Measurements from ENCODE around the gene SALL1.

SALL1 gene

DNA sequence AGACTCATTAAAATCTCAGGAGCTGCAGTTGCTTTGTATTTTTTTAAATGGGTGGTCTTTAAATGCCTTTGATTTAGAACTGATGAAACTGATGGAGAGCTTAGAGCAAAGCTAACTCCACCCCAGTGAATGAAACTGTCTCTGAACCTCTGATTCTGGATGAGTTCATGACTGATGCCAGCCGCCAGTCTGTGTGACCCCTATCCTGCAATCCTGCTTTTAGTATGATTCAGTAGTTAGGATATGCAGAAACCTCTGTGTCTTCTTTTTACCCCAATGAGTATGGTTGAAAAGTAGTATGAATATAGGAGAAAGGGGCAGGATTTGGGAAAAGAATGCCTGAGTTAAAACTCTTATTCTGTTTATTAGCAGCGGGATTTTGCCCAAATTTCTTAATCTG, 12.3 kb upstream of the SALL1 start:
- Histone ChIP-seq H3K79me1 (replicated peaks; ENCODE audit: low read length, poor library complexity, severe bottlenecking) (no peaks in the 10 kb centered on the region), H4K8ac (ENCODE audit: low read length) (no peak overlapping the region), H4K91ac (ENCODE audit: low read length) (no peak overlapping the region), H3K4me2 (ENCODE audit: low read length, poor library complexity, severe bottlenecking) (no peak overlapping the region), H3K9ac (ENCODE audit: low read length) (no peak overlapping the region), H3K4me3 (ENCODE audit: insufficient read depth in 1 of 2, low read depth in 1 of 2, low read length in 2 of 2) (no peak overlapping the region), H3K9me3 (ENCODE audit: control insufficient read depth, low read length) (no peaks in the 10 kb centered on the region), H3K27ac (ENCODE audit: low read length, poor library complexity, severe bottlenecking) (no peak overlapping the region), H2BK120ac (ENCODE audit: low read depth, low read length) (no peak overlapping the region), H3K36me3 (ENCODE audit: control insufficient read depth in 1 of 2, insufficient read depth in 2 of 2, low read depth in 1 of 2, low read length in 2 of 2) (no peaks in the 10 kb centered on the region), H2AK5ac (ENCODE audit: low read length, severe bottlenecking) (no peak overlapping the region), H3K23ac (ENCODE audit: low read length in 2 of 2) (no peak overlapping the region), H2BK5ac (ENCODE audit: low read depth, low read length, poor library complexity, severe bottlenecking) (no peak overlapping the region), H2AFZ (ENCODE audit: low read depth, low read length) (no peak overlapping the region), H3K4me1 (ENCODE audit: control insufficient read depth, insufficient read depth, low read depth, low read length) (peaks cover 8% of the 10 kb centered on the region), H2BK12ac (ENCODE audit: low read length in 2 of 2) (no peak overlapping the region), H3K14ac (ENCODE audit: low read length in 2 of 2) (no peak overlapping the region), H3K27me3 (ENCODE audit: control insufficient read depth in 1 of 2, insufficient read depth in 1 of 2, low read length in 2 of 2) (peaks cover 4 to 8% of the 10 kb centered on the region in 2 experiments), H3K4ac (ENCODE audit: low read depth in 1 of 2, low read length in 2 of 2) (no peak overlapping the region), H3K18ac (ENCODE audit: low read depth in 1 of 2, low read length in 2 of 2) (no peak overlapping the region), H2BK15ac (ENCODE audit: low read depth, poor library complexity, severe bottlenecking) (no peak overlapping the region)
- DNase-seq: peak; percentile 38
- 69% methylated on average over 2 of the region's 2 CpGs for WGBS

DNA sequence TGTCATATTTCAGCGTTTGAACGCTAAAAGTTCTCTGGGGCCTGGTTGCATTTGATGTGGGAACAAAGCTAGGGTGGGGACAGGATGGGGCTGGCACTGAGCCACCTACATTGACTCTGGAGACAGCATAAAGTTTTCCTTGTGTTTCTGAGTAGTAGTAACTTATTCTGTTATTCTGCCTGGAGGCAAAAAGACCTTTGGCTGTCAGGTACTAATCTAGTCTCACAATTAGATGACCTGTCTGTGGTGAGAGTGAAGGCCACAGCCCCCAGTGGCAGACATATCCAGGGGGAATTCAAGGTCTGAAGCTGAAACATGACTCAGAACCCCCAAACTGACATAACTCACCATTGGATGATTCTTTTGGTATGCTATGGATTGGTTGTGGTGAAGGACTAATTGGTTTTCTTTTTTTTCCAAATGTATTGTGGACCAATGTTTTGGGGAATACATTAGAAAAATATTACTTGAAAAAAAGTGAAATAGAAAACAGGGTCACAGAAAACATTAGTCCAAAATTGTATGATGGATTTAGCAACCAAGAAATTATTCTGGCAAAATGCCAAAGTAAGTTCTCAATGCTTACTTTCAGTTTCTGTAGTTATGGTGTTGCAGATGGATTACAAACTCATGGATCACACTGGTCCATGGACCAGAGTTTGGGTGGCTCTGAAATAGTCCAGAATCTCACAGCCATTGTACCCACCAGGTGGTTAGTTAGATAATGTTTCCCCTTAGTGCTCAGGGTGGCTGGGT, 10.5 kb upstream of the SALL1 start:
- no peak overlapping the region for H3K23ac ChIP-seq (ENCODE audit: low read length in 2 of 2)
- H3K36me3 ChIP-seq (ENCODE audit: control insufficient read depth in 1 of 2, insufficient read depth in 2 of 2, low read depth in 1 of 2, low read length in 2 of 2): no peaks in the 10 kb centered on the region
- H3K14ac ChIP-seq (ENCODE audit: low read length in 2 of 2): no peak overlapping the region
- no peaks in the 10 kb centered on the region for H3K9me3 ChIP-seq (ENCODE audit: control insufficient read depth, low read length)
- no peak overlapping the region for H3K9ac ChIP-seq (ENCODE audit: low read length)
- H3K27me3 ChIP-seq (ENCODE audit: control insufficient read depth in 1 of 2, insufficient read depth in 1 of 2, low read length in 2 of 2): peaks cover 15 to 16% of the 10 kb centered on the region in 2 experiments
- DNase-seq: peak; percentile 48
- H3K4me3 ChIP-seq (ENCODE audit: insufficient read depth in 1 of 2, low read depth in 1 of 2, low read length in 2 of 2): peak overlapping the region in 1 of 2 experiments; percentile 23
- H4K8ac ChIP-seq (ENCODE audit: low read length): peak overlapping the region; percentile 38
- peak overlapping the region in 1 of 2 experiments; percentile 48 for H3K4ac ChIP-seq (ENCODE audit: low read depth in 1 of 2, low read length in 2 of 2)
- no peak overlapping the region for H3K27ac ChIP-seq (ENCODE audit: low read length, poor library complexity, severe bottlenecking)
- H2BK5ac ChIP-seq (ENCODE audit: low read depth, low read length, poor library complexity, severe bottlenecking): no peak overlapping the region
- WGBS: 95% methylated on average over 2 of the region's 2 CpGs
- no peak overlapping the region for H2BK120ac ChIP-seq (ENCODE audit: low read depth, low read length)
- H2AFZ ChIP-seq (ENCODE audit: low read depth, low read length): no peak overlapping the region
- no peak overlapping the region for H2AK5ac ChIP-seq (ENCODE audit: low read length, severe bottlenecking)
- H2BK12ac ChIP-seq (ENCODE audit: low read length in 2 of 2): peak overlapping the region; percentile 29 to 47
- H3K4me2 ChIP-seq (ENCODE audit: low read length, poor library complexity, severe bottlenecking): no peak overlapping the region
- H2BK15ac ChIP-seq (ENCODE audit: low read depth, poor library complexity, severe bottlenecking): no peak overlapping the region
- H4K91ac ChIP-seq (ENCODE audit: low read length): no peak overlapping the region
- H3K79me1 ChIP-seq (replicated peaks; ENCODE audit: low read length, poor library complexity, severe bottlenecking): no peaks in the 10 kb centered on the region
- peak overlapping the region in 1 of 2 experiments; percentile 73 for H3K18ac ChIP-seq (ENCODE audit: low read depth in 1 of 2, low read length in 2 of 2)
- peaks cover 8% of the 10 kb centered on the region for H3K4me1 ChIP-seq (ENCODE audit: control insufficient read depth, insufficient read depth, low read depth, low read length)

DNA sequence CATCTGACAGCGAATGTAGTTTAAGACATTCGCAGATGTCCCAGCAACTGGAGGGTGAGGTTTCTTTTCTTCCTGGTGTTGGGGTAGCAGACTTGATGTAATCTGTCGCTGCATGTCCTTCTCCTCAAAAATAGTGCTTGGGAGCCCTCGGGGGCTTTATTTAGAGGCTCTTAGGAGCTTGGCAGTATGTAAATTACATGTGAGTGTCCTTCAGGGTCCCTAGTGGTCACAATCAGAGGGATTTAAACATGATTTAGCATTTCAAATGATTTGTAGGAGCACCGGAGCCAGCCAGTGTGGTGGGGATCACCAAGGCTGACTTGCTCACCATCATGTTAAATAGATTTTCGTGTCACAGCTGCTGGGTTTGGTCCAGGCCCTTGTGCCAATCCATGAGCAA, 8.8 kb upstream of the SALL1 start:
- H4K8ac ChIP-seq (ENCODE audit: low read length): no peak overlapping the region
- H3K18ac ChIP-seq (ENCODE audit: low read depth in 1 of 2, low read length in 2 of 2): no peak overlapping the region
- H3K9me3 ChIP-seq (ENCODE audit: control insufficient read depth, low read length): no peaks in the 10 kb centered on the region
- H3K36me3 ChIP-seq (ENCODE audit: control insufficient read depth in 1 of 2, insufficient read depth in 2 of 2, low read depth in 1 of 2, low read length in 2 of 2): no peaks in the 10 kb centered on the region
- H3K27ac ChIP-seq (ENCODE audit: low read length, poor library complexity, severe bottlenecking): no peak overlapping the region
- no peak overlapping the region for H3K4me3 ChIP-seq (ENCODE audit: insufficient read depth in 1 of 2, low read depth in 1 of 2, low read length in 2 of 2)
- no peak overlapping the region for H3K14ac ChIP-seq (ENCODE audit: low read length in 2 of 2)
- no peak overlapping the region for H2AK5ac ChIP-seq (ENCODE audit: low read length, severe bottlenecking)
- no peak overlapping the region for H3K23ac ChIP-seq (ENCODE audit: low read length in 2 of 2)
- no peak overlapping the region for H3K9ac ChIP-seq (ENCODE audit: low read length)
- DNase-seq: no peak
- H2BK15ac ChIP-seq (ENCODE audit: low read depth, poor library complexity, severe bottlenecking): no peak overlapping the region
- H2AFZ ChIP-seq (ENCODE audit: low read depth, low read length): no peak overlapping the region
- no peak overlapping the region for H3K4me2 ChIP-seq (ENCODE audit: low read length, poor library complexity, severe bottlenecking)
- peaks cover 15% of the 10 kb centered on the region for H3K4me1 ChIP-seq (ENCODE audit: control insufficient read depth, insufficient read depth, low read depth, low read length)
- peaks cover 4% of the 10 kb centered on the region for H3K79me1 ChIP-seq (replicated peaks; ENCODE audit: low read length, poor library complexity, severe bottlenecking)
- H3K27me3 ChIP-seq (ENCODE audit: control insufficient read depth in 1 of 2, insufficient read depth in 1 of 2, low read length in 2 of 2): peaks cover 31 to 33% of the 10 kb centered on the region in 2 experiments
- no peak overlapping the region for H2BK120ac ChIP-seq (ENCODE audit: low read depth, low read length)
- H3K4ac ChIP-seq (ENCODE audit: low read depth in 1 of 2, low read length in 2 of 2): no peak overlapping the region
- H2BK5ac ChIP-seq (ENCODE audit: low read depth, low read length, poor library complexity, severe bottlenecking): no peak overlapping the region
- H2BK12ac ChIP-seq (ENCODE audit: low read length in 2 of 2): no peak overlapping the region
- H4K91ac ChIP-seq (ENCODE audit: low read length): no peak overlapping the region
- 79% methylated on average over 6 of the region's 6 CpGs for WGBS

DNA sequence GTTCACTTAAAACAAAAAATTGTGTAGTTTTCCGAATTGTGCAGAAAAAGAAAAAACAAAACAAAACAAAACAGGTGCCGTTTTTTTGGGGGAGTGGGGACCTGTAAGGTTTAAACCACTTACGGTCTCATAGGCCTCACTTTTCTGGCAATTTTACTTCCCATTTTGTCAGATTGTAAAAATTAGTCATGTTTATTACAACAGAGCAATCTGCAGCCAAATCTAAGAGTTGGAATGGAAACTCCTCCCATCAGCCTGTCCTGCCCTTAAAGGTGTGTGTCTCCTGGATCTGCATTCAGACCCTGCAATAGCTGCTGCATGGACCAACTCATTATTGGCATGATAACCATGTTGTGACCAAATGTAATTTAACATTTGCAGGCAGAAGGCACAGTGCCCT, 8.2 kb upstream of the SALL1 start:
- H3K14ac ChIP-seq (ENCODE audit: low read length in 2 of 2): no peak overlapping the region
- WGBS: 98% methylated on average over 3 of the region's 3 CpGs
- no peak overlapping the region for H4K8ac ChIP-seq (ENCODE audit: low read length)
- no peak overlapping the region for H4K91ac ChIP-seq (ENCODE audit: low read length)
- no peak overlapping the region for H3K27ac ChIP-seq (ENCODE audit: low read length, poor library complexity, severe bottlenecking)
- DNase-seq: no peak
- no peaks in the 10 kb centered on the region for H3K9me3 ChIP-seq (ENCODE audit: control insufficient read depth, low read length)
- H3K9ac ChIP-seq (ENCODE audit: low read length): no peak overlapping the region
- no peak overlapping the region for H3K18ac ChIP-seq (ENCODE audit: low read depth in 1 of 2, low read length in 2 of 2)
- H3K23ac ChIP-seq (ENCODE audit: low read length in 2 of 2): no peak overlapping the region
- H3K36me3 ChIP-seq (ENCODE audit: control insufficient read depth in 1 of 2, insufficient read depth in 2 of 2, low read depth in 1 of 2, low read length in 2 of 2): no peaks in the 10 kb centered on the region
- no peak overlapping the region for H2BK12ac ChIP-seq (ENCODE audit: low read length in 2 of 2)
- H2BK5ac ChIP-seq (ENCODE audit: low read depth, low read length, poor library complexity, severe bottlenecking): no peak overlapping the region
- H3K79me1 ChIP-seq (replicated peaks; ENCODE audit: low read length, poor library complexity, severe bottlenecking): peaks cover 6% of the 10 kb centered on the region
- no peak overlapping the region for H2BK120ac ChIP-seq (ENCODE audit: low read depth, low read length)
- no peak overlapping the region for H2AK5ac ChIP-seq (ENCODE audit: low read length, severe bottlenecking)
- H3K4ac ChIP-seq (ENCODE audit: low read depth in 1 of 2, low read length in 2 of 2): no peak overlapping the region
- H3K4me3 ChIP-seq (ENCODE audit: insufficient read depth in 1 of 2, low read depth in 1 of 2, low read length in 2 of 2): no peak overlapping the region
- H3K27me3 ChIP-seq (ENCODE audit: control insufficient read depth in 1 of 2, insufficient read depth in 1 of 2, low read length in 2 of 2): peaks cover 37 to 39% of the 10 kb centered on the region in 2 experiments
- no peak overlapping the region for H2AFZ ChIP-seq (ENCODE audit: low read depth, low read length)
- peaks cover 21% of the 10 kb centered on the region for H3K4me1 ChIP-seq (ENCODE audit: control insufficient read depth, insufficient read depth, low read depth, low read length)
- no peak overlapping the region for H2BK15ac ChIP-seq (ENCODE audit: low read depth, poor library complexity, severe bottlenecking)
- no peak overlapping the region for H3K4me2 ChIP-seq (ENCODE audit: low read length, poor library complexity, severe bottlenecking)
